ENCODE data around the gene CDK5RAP2.

The CDK5RAP2 gene

DNA sequence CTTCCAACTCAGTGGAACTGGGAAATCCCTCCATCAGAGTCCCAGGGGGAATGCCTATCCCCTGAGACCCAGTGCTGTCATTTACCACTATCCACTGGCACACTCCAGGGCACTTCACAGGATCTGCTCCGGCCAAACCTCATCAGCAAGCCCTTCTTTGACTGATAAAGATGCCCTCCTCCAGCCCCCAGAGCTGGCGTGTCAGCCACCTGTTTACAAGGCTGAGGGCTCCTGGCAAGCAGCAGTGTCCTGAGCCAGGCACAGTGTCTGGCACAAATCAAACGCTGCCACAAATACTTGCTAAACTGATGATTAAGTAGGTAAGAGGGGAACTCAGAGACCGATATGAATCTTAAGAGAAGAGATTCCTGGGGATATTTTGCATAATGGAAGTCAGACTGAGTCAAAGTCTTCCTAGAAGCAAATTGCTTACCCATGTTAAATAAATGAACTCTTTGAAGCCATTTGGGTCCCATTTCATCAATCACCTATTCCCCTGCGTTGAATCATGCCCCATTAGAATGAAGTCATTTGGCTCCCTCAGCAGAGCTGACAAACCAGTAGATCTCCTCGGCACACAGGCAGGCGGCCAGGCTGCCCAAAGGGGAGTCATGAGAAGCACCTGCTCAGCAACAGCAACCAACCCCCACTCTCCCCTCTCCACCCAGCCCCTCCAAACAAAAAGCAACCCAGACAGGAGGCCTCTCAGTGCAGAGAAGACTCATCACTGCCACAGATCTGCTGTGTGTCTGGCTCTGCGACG, 97.4 kb downstream of the CDK5RAP2 start:
- H4K8ac ChIP-seq (ENCODE audit: low read depth, low read length) = no peak overlapping the region
- no peaks in the 10 kb centered on the region for H3K9me3 ChIP-seq (replicated peaks in 1 of 2; ENCODE audit: control insufficient read depth in 2 of 2, insufficient read depth in 1 of 2, low read depth in 1 of 2, low read length in 2 of 2)
- no peak overlapping the region for H3K27ac ChIP-seq (replicated peaks; ENCODE audit: low read length)
- H3K14ac ChIP-seq (ENCODE audit: low read length) = no peak overlapping the region
- no peaks in the 10 kb centered on the region for H3K4me1 ChIP-seq (ENCODE audit: control insufficient read depth in 2 of 2, insufficient read depth in 1 of 2, low read depth in 1 of 2, low read length in 2 of 2)
- H3K4me2 ChIP-seq (ENCODE audit: insufficient read depth, low read length, poor library complexity, severe bottlenecking) = no peak overlapping the region
- H3K4ac ChIP-seq (ENCODE audit: low read length) = no peak overlapping the region
- H3K18ac ChIP-seq (ENCODE audit: low read length) = no peak overlapping the region
- no peak overlapping the region for H3K4me3 ChIP-seq (ENCODE audit: low read length in 2 of 2)
- H2AFZ ChIP-seq (ENCODE audit: low read length) = no peak overlapping the region
- no peak overlapping the region for H2BK12ac ChIP-seq (ENCODE audit: low read length)
- DNase-seq (ENCODE audit: low spot score) = no peak
- H2BK5ac ChIP-seq (ENCODE audit: low read length) = no peak overlapping the region
- H3K36me3 ChIP-seq (replicated peaks in 1 of 2; ENCODE audit: control insufficient read depth in 2 of 2, insufficient read depth in 2 of 2, low read length in 2 of 2) = peaks cover 18 to 90% of the 10 kb centered on the region in 2 donors
- no CpG with 5 or more reads among the region's 9 CpGs for WGBS, 2 donors (ENCODE audit: extremely low coverage in 2 of 2, insufficient read length in 2 of 2, insufficient replicate concordance in 1 of 2)
- H2BK120ac ChIP-seq (ENCODE audit: low read depth, low read length) = no peak overlapping the region
- no peak overlapping the region for H3K9ac ChIP-seq (ENCODE audit: low read depth, low read length, poor library complexity)
- H2BK15ac ChIP-seq (ENCODE audit: low read length) = no peak overlapping the region
- H4K91ac ChIP-seq (ENCODE audit: low read depth, low read length, poor library complexity) = no peak overlapping the region
- H3K79me1 ChIP-seq (ENCODE audit: low read depth, low read length) = no peaks in the 10 kb centered on the region
- H2AK5ac ChIP-seq (ENCODE audit: low read depth, low read length) = no peak overlapping the region
- H3K23ac ChIP-seq (ENCODE audit: low read depth, low read length, poor library complexity) = no peak overlapping the region
- no peaks in the 10 kb centered on the region for H3K27me3 ChIP-seq (ENCODE audit: control insufficient read depth in 3 of 3, insufficient read depth in 3 of 3, low read depth in 1 of 3, low read length in 3 of 3)

- H3K18ac ChIP-seq (ENCODE audit: low read length) = no peak overlapping the region
- peaks cover 15 to 90% of the 10 kb centered on the region in 2 donors for H3K36me3 ChIP-seq (replicated peaks in 1 of 2; ENCODE audit: control insufficient read depth in 2 of 2, insufficient read depth in 2 of 2, low read length in 2 of 2)
- H2AK5ac ChIP-seq (ENCODE audit: low read depth, low read length) = no peak overlapping the region
- no peak overlapping the region for H3K4me3 ChIP-seq (ENCODE audit: low read length in 2 of 2)
- no peak overlapping the region for H4K91ac ChIP-seq (ENCODE audit: low read depth, low read length, poor library complexity)
- no peak overlapping the region for H3K4me2 ChIP-seq (ENCODE audit: insufficient read depth, low read length, poor library complexity, severe bottlenecking)
- no peaks in the 10 kb centered on the region for H3K4me1 ChIP-seq (ENCODE audit: control insufficient read depth in 2 of 2, insufficient read depth in 1 of 2, low read depth in 1 of 2, low read length in 2 of 2)
- H3K79me1 ChIP-seq (ENCODE audit: low read depth, low read length) = no peaks in the 10 kb centered on the region
- no peak overlapping the region for H2BK5ac ChIP-seq (ENCODE audit: low read length)
- H3K4ac ChIP-seq (ENCODE audit: low read length) = no peak overlapping the region
- no peaks in the 10 kb centered on the region for H3K27me3 ChIP-seq (ENCODE audit: control insufficient read depth in 3 of 3, insufficient read depth in 3 of 3, low read depth in 1 of 3, low read length in 3 of 3)
- H2BK12ac ChIP-seq (ENCODE audit: low read length) = no peak overlapping the region
- no CpG with 5 or more reads among the region's 2 CpGs for WGBS, 2 donors (ENCODE audit: extremely low coverage in 2 of 2, insufficient read length in 2 of 2, insufficient replicate concordance in 1 of 2)
- H3K14ac ChIP-seq (ENCODE audit: low read length) = no peak overlapping the region
- no peak overlapping the region for H2BK15ac ChIP-seq (ENCODE audit: low read length)
- no peak for DNase-seq (ENCODE audit: low spot score)
- H4K8ac ChIP-seq (ENCODE audit: low read depth, low read length) = no peak overlapping the region
- no peak overlapping the region for H3K23ac ChIP-seq (ENCODE audit: low read depth, low read length, poor library complexity)
- H2AFZ ChIP-seq (ENCODE audit: low read length) = no peak overlapping the region
- H3K9ac ChIP-seq (ENCODE audit: low read depth, low read length, poor library complexity) = no peak overlapping the region
- H3K9me3 ChIP-seq (replicated peaks in 1 of 2; ENCODE audit: control insufficient read depth in 2 of 2, insufficient read depth in 1 of 2, low read depth in 1 of 2, low read length in 2 of 2) = no peaks in the 10 kb centered on the region
- H3K27ac ChIP-seq (replicated peaks; ENCODE audit: low read length) = no peak overlapping the region
- no peak overlapping the region for H2BK120ac ChIP-seq (ENCODE audit: low read depth, low read length)
These were observed 98.1 kb downstream of the CDK5RAP2 start for GRCh38 chr9:120481846-120482245.

- Histone ChIP-seq H3K9ac (ENCODE audit: low read depth, low read length, poor library complexity) (no peak overlapping the region), H3K9me3 (replicated peaks in 1 of 2; ENCODE audit: control insufficient read depth in 2 of 2, insufficient read depth in 1 of 2, low read depth in 1 of 2, low read length in 2 of 2) (no peaks in the 10 kb centered on the region)
- no CpG with 5 or more reads among the region's 1 CpG for WGBS, 2 donors (ENCODE audit: extremely low coverage in 2 of 2, insufficient read length in 2 of 2, insufficient replicate concordance in 1 of 2)
These were observed 98.7 kb downstream of the CDK5RAP2 start for GRCh38 chr9:120481248-120481647.

GRCh38 chr9:120480707-120481106, 99.3 kb downstream of the CDK5RAP2 start:
- Histone ChIP-seq H3K27ac (replicated peaks; ENCODE audit: low read length) (no peak overlapping the region), H3K18ac (ENCODE audit: low read length) (no peak overlapping the region), H3K79me1 (ENCODE audit: low read depth, low read length) (no peaks in the 10 kb centered on the region), H3K4me2 (ENCODE audit: insufficient read depth, low read length, poor library complexity, severe bottlenecking) (no peak overlapping the region), H3K23ac (ENCODE audit: low read depth, low read length, poor library complexity) (no peak overlapping the region), H3K9me3 (replicated peaks in 1 of 2; ENCODE audit: control insufficient read depth in 2 of 2, insufficient read depth in 1 of 2, low read depth in 1 of 2, low read length in 2 of 2) (no peaks in the 10 kb centered on the region), H3K4me3 (ENCODE audit: low read length in 2 of 2) (no peak overlapping the region), H3K4ac (ENCODE audit: low read length) (no peak overlapping the region), H3K36me3 (replicated peaks in 1 of 2; ENCODE audit: control insufficient read depth in 2 of 2, insufficient read depth in 2 of 2, low read length in 2 of 2) (peaks cover 9 to 89% of the 10 kb centered on the region in 2 donors), H3K27me3 (ENCODE audit: control insufficient read depth in 3 of 3, insufficient read depth in 3 of 3, low read depth in 1 of 3, low read length in 3 of 3) (no peaks in the 10 kb centered on the region), H4K91ac (ENCODE audit: low read depth, low read length, poor library complexity) (no peak overlapping the region), H2BK12ac (ENCODE audit: low read length) (no peak overlapping the region), H2BK5ac (ENCODE audit: low read length) (no peak overlapping the region), H2AK5ac (ENCODE audit: low read depth, low read length) (no peak overlapping the region), H2BK120ac (ENCODE audit: low read depth, low read length) (no peak overlapping the region), H2AFZ (ENCODE audit: low read length) (no peak overlapping the region), H3K9ac (ENCODE audit: low read depth, low read length, poor library complexity) (no peak overlapping the region), H2BK15ac (ENCODE audit: low read length) (no peak overlapping the region), H4K8ac (ENCODE audit: low read depth, low read length) (no peak overlapping the region), H3K4me1 (ENCODE audit: control insufficient read depth in 2 of 2, insufficient read depth in 1 of 2, low read depth in 1 of 2, low read length in 2 of 2) (peaks cover 0 to under 1% of the 10 kb centered on the region in 2 donors), H3K14ac (ENCODE audit: low read length) (no peak overlapping the region)
- no CpG with 5 or more reads among the region's 1 CpG for WGBS, 2 donors (ENCODE audit: extremely low coverage in 2 of 2, insufficient read length in 2 of 2, insufficient replicate concordance in 1 of 2)
- DNase-seq (ENCODE audit: low spot score) = no peak

More at GRCh38 chr9:120481248-120481647, 98.7 kb downstream of the CDK5RAP2 start:
- H3K4ac ChIP-seq (ENCODE audit: low read length) = no peak overlapping the region
- H2BK12ac ChIP-seq (ENCODE audit: low read length) = no peak overlapping the region
- H3K23ac ChIP-seq (ENCODE audit: low read depth, low read length, poor library complexity) = no peak overlapping the region
- no peaks in the 10 kb centered on the region for H3K79me1 ChIP-seq (ENCODE audit: low read depth, low read length)
- H3K27ac ChIP-seq (replicated peaks; ENCODE audit: low read length) = no peak overlapping the region
- no peak overlapping the region for H4K91ac ChIP-seq (ENCODE audit: low read depth, low read length, poor library complexity)
- no peak overlapping the region for H2BK120ac ChIP-seq (ENCODE audit: low read depth, low read length)
- DNase-seq (ENCODE audit: low spot score) = no peak
- H3K14ac ChIP-seq (ENCODE audit: low read length) = no peak overlapping the region
- H3K36me3 ChIP-seq (replicated peaks in 1 of 2; ENCODE audit: control insufficient read depth in 2 of 2, insufficient read depth in 2 of 2, low read length in 2 of 2) = peaks cover 11 to 89% of the 10 kb centered on the region in 2 donors
- no peaks in the 10 kb centered on the region for H3K4me1 ChIP-seq (ENCODE audit: control insufficient read depth in 2 of 2, insufficient read depth in 1 of 2, low read depth in 1 of 2, low read length in 2 of 2)
- H2AK5ac ChIP-seq (ENCODE audit: low read depth, low read length) = no peak overlapping the region
- H2BK5ac ChIP-seq (ENCODE audit: low read length) = no peak overlapping the region
- H4K8ac ChIP-seq (ENCODE audit: low read depth, low read length) = no peak overlapping the region
- H2AFZ ChIP-seq (ENCODE audit: low read length) = no peak overlapping the region
- H3K4me2 ChIP-seq (ENCODE audit: insufficient read depth, low read length, poor library complexity, severe bottlenecking) = no peak overlapping the region
- no peak overlapping the region for H3K4me3 ChIP-seq (ENCODE audit: low read length in 2 of 2)
- H2BK15ac ChIP-seq (ENCODE audit: low read length) = no peak overlapping the region
- no peak overlapping the region for H3K18ac ChIP-seq (ENCODE audit: low read length)
- H3K27me3 ChIP-seq (ENCODE audit: control insufficient read depth in 3 of 3, insufficient read depth in 3 of 3, low read depth in 1 of 3, low read length in 3 of 3) = no peaks in the 10 kb centered on the region
